Measurements from ENCODE around the gene NBPF15.
"Not testable (repeated sequence)": the region's sequence is repeated elsewhere in the genome, so short reads cannot be mapped to it uniquely, and the experiment has no call there.

The NBPF15 gene

DNA sequence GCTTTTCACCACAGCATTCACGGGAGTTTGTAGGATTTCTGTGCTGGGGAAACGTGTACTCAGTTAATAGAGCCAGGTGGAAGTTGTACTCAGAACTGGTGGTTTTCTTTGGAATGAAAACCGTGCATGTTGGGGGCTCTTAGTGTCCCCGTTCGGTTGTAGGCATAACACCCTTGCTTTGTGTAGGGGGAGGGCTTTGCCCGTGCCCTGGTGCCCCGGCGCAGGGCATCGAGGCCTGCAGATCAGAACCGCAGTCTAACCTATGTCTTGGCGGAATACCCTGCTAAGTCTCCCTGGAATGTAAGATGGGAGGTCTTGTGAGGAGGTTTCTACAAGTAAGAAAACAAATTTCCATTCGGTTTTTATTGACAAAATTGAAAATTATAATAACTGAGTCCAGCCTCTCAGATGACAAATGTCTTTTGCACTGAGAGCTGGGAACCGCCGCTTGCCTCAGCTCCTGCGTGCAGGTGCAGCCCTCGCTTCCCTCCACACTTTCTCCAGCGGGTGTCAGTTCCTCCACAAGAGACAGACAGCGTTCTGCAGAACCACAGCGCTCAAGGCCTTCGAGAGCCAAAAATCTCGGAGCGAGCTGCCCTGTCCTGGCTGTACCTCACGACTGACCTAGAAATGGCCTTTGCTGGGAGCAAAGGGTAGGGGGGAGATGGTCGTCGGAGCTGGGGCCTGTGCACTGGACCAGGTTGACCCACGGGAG is 47.9 kb downstream of the NBPF15 start:
- not testable (repeated sequence) for H3K4me1 Mint-ChIP-seq (ENCODE audit: low read depth); DNase-seq (ENCODE audit: low spot score); H3K36me3 Mint-ChIP-seq (ENCODE audit: low read depth); H3K9me3 Mint-ChIP-seq; H3K27me3 Mint-ChIP-seq (ENCODE audit: low read depth)
- peak overlapping the region; percentile 97 for H3K4me3 Mint-ChIP-seq
- peak overlapping the region; percentile 97 for H3K27ac Mint-ChIP-seq

DNA sequence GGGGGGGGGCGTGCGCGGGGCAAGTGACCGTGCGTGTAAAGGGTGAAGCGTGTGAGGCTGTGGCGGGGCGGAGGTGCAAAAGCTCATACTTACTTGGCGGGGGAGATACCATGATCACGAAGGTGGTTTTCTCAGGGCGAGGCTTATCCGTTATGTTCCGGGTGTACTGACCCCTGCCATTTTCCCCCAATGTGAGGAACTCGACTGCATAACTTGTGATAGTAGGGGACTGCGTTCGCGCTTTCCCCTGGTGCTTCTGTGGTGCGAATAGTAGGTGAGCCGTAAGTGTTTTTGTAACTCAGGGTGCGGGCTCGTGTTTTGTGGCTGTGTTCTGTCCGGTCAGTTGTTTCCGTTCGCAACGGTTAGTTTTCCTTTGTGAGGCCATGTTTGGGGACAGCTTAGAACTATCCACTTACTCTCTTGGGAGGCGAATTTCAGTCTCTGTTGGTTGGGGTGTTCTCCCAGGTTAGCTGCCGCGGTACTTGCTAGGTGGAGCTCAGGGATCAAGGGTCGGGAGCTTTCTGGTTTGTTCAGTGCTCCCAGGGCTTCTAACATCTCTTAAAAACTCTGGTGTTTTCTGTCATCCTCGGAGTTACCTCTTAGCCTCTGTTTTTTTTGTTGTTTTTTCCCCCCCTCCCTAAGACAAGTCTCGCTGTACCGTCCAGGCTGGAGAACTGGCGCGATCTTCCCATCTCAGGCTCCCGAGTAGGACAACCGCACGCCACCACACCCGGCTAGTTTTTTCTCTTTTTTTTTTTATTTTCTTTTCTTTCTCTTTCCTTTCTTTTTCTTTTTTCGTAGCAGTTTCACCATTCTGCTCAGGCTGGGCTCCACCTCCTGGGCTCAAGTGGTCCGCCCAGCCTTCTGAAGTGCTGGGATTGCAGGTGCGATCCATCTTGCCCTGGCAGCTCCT is 48.7 kb downstream of the NBPF15 start:
- H3K4me1 Mint-ChIP-seq (ENCODE audit: low read depth); H3K36me3 Mint-ChIP-seq (ENCODE audit: low read depth); H3K9me3 Mint-ChIP-seq; H3K27me3 Mint-ChIP-seq (ENCODE audit: low read depth): not testable (repeated sequence)
- peak; percentile 89 for DNase-seq (ENCODE audit: low spot score)
- Mint-ChIP-seq H3K4me3 (peak overlapping the region; percentile 97), H3K27ac (peak overlapping the region; percentile 97)

DNA sequence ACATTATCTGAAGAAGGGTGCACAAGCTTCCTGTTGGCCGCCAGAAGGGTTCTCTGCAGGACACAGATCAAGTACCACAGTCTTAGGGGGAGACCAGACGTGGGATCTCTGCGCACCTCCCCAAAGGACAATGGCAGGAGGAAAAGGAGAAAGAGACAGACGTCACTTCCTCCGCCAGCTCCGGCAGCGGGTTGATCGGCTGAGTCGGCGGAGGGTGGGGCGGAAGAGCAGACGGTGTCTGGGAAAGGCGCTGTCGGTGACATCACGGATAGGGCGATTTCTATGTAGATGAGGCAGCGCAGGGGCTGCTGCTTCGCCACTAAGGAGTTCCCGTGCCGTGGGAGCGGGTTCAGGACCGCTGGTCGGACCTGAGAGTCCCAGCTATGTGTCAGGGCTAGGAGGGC is 49.4 kb downstream of the NBPF15 start:
- not testable (repeated sequence) for H3K27me3 Mint-ChIP-seq (ENCODE audit: low read depth); H3K9me3 Mint-ChIP-seq; H3K36me3 Mint-ChIP-seq (ENCODE audit: low read depth)
- peak overlapping the region; percentile 97 for H3K27ac Mint-ChIP-seq
- peak overlapping the region; percentile 97 for H3K4me3 Mint-ChIP-seq
- H3K4me1 Mint-ChIP-seq (ENCODE audit: low read depth), result peaks cover 11% of the 10 kb centered on the region
- peak; percentile 84 for DNase-seq (ENCODE audit: low spot score)

DNA sequence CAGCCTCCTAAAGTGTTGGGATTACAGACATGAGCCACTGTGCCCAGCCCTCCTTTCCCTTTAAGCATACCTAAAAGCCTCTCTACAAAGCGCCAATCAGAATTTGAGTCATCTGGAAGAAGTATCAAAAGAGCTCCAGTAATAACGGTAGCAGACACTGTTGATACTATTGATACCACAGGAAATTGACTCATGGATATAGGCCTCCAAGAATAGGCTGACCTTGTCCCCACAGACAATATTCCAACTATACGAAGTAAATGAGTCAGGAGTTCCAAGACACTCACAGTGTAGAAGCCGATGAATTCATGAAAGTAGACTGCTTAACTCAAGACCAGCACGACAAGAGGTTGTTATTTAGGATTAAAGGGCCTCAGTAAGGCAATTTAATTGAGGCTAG is 58.7 kb downstream of the NBPF15 start:
- H3K27me3 Mint-ChIP-seq (ENCODE audit: low read depth); H3K4me3 Mint-ChIP-seq; H3K27ac Mint-ChIP-seq; H3K4me1 Mint-ChIP-seq (ENCODE audit: low read depth); DNase-seq (ENCODE audit: low spot score); H3K36me3 Mint-ChIP-seq (ENCODE audit: low read depth); H3K9me3 Mint-ChIP-seq: not testable (repeated sequence)

DNA sequence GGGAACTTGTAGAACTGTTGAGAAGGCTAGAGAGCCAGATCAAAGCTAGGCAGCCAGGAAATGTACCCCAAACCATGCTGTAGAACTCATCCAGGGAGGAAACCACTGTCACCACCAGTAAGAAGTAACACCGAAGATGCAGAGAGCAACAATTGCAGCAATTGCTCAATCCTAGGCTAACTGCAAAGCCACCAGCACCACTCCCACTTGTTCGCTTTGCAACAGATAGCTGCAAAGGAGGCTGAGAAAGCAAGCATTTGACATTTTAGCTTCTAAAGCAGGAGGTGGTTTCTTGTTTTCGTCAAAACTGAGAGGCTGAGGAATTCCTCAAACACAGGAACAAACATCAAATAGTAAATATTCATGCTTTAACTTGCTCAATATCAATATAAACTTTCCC is 89.8 kb downstream of the NBPF15 start:
- H3K36me3 Mint-ChIP-seq (ENCODE audit: low read depth); H3K4me1 Mint-ChIP-seq (ENCODE audit: low read depth); H3K9me3 Mint-ChIP-seq; DNase-seq (ENCODE audit: low spot score); H3K4me3 Mint-ChIP-seq; H3K27ac Mint-ChIP-seq; H3K27me3 Mint-ChIP-seq (ENCODE audit: low read depth): not testable (repeated sequence)
